ENCODE measurements around the gene FEM1A. TPM values are rescaled to one million over a fixed set of nuclear protein-coding genes. Genes with fewer than 3 reads are reported as not detected.
"Not testable (repeated sequence)": the region's sequence is repeated elsewhere in the genome, so short reads cannot be mapped to it uniquely, and the experiment has no call there.

FEM1A gene
- total and polyA plus RNA-seq, 9 donors, result 1.8 to 17.6 (median 3.5) TPM

DNA sequence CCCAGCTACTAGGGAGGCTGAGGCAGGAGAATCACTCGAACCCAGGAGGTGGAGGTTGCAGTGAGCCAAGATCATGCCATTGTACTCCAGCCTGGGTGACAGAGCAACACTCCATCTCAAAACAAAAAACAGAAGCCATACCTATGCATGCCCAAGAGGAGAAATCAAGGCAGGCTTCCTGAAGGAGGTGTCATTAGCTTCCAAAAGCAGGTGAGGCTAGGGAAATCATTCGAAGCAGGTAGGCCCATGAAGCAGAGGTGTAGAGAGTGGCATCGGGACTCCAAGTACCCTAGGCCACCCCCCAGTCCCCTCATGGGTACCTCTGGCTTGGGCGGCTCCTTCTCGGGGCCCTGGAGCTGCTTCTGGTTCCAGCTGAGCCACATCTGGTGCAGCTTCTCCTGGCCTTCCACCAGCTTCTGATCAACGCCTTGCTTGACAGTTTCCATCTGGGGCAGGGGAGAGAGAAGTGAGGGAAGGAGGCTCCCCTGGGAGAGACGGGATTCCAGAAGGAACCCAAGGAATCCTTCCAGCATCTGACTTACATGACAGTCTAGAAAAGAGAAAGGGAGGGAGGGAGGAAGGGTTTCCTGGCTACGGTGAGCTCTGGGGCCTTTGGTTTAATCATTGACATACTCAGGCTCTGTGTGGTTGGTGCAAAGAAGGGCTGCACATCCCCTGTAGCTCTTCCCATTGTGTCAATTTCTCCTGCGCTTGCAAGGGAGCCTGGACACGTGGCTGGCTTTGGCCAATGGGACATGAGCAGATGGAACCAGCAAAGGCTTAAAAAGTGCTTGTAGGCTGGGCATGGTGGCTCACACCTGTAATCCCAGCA lies 53.0 kb downstream of the FEM1A start:
- DNase-seq, result peak; percentile 62
- Histone ChIP-seq H3K9me3 (replicated peaks; ENCODE audit: control insufficient read depth, low read depth, low read length) (no peaks in the 10 kb centered on the region), H3K27me3 (ENCODE audit: control insufficient read depth, insufficient read depth, low read length) (no peaks in the 10 kb centered on the region), H3K36me3 (ENCODE audit: control insufficient read depth, insufficient read depth, low read length) (peaks cover 60% of the 10 kb centered on the region), H3K4me3 (ENCODE audit: low read length) (no peak overlapping the region), H3K4me1 (ENCODE audit: control insufficient read depth, insufficient read depth, low read length) (no peaks in the 10 kb centered on the region), H3K27ac (ENCODE audit: low read length) (no peak overlapping the region)
- WGBS (ENCODE audit: insufficient coverage), result 86% methylated on average over 4 of the region's 10 CpGs

- H3K4me3 ChIP-seq (ENCODE audit: low read length); H3K27ac ChIP-seq (ENCODE audit: low read length); H3K9me3 ChIP-seq (replicated peaks; ENCODE audit: control insufficient read depth, low read depth, low read length); H3K27me3 ChIP-seq (ENCODE audit: control insufficient read depth, insufficient read depth, low read length); H3K4me1 ChIP-seq (ENCODE audit: control insufficient read depth, insufficient read depth, low read length); DNase-seq: not testable (repeated sequence)
- H3K36me3 ChIP-seq (ENCODE audit: control insufficient read depth, insufficient read depth, low read length), result peaks cover 59% of the 10 kb centered on the region
- 94% methylated on average over 5 of the region's 9 CpGs for WGBS (ENCODE audit: insufficient coverage)
These were observed 54.4 kb downstream of the FEM1A start for GRCh38 chr19:4845975-4846374.

DNA sequence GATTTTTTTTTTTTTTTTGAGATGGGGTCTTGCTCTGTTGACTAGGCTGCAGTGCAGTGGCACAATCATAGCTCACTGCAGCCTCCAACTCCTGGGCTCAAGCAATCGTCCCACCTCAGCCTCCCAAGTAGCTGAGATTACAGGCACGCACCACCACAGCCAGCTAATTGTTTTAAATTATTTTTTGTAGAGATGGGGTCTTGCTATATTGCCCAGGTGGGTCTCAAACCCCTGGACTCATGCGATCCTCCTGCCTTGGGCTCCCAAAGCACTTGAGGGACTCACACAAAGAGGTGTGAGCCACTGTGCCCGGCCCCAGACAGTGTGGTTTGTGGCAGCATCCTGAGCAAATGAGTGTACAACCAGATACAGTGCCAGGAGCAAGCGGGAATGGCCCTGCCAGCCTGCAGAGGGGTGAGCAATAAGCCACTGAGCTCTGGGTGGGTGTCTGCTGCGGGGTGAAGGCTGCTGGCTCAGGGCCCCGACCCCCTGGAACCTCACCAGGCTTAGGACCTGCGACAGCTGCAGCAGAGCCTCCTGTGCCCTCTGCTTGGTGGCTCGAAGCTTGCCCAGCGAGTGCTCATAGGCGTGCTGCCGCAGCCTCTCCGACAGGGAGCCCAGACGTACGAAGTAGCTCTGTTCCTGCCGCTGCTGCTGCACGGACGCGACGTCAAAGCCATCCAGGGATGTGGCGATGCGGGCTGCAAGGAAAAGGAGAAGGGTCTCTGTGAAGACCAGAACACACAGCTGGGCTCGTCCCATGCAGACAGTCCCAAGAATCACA lies 55.8 kb downstream of the FEM1A start:
- no peaks in the 10 kb centered on the region for H3K4me1 ChIP-seq (ENCODE audit: control insufficient read depth, insufficient read depth, low read length)
- no peak overlapping the region for H3K4me3 ChIP-seq (ENCODE audit: low read length)
- H3K9me3 ChIP-seq (replicated peaks; ENCODE audit: control insufficient read depth, low read depth, low read length), result no peaks in the 10 kb centered on the region
- 95% methylated on average over 16 of the region's 23 CpGs for WGBS (ENCODE audit: insufficient coverage)
- no peak overlapping the region for H3K27ac ChIP-seq (ENCODE audit: low read length)
- DNase-seq, result no peak
- H3K36me3 ChIP-seq (ENCODE audit: control insufficient read depth, insufficient read depth, low read length), result peaks cover 61% of the 10 kb centered on the region
- no peaks in the 10 kb centered on the region for H3K27me3 ChIP-seq (ENCODE audit: control insufficient read depth, insufficient read depth, low read length)

GRCh38 chr19:4849019-4849418 lies 57.5 kb downstream of the FEM1A start:
- no peaks in the 10 kb centered on the region for H3K9me3 ChIP-seq (replicated peaks; ENCODE audit: control insufficient read depth, low read depth, low read length)
- WGBS (ENCODE audit: insufficient coverage), result 83% methylated on average over 2 of the region's 7 CpGs
- no peak overlapping the region for H3K4me3 ChIP-seq (ENCODE audit: low read length)
- no peaks in the 10 kb centered on the region for H3K27me3 ChIP-seq (ENCODE audit: control insufficient read depth, insufficient read depth, low read length)
- no peak for DNase-seq
- no peaks in the 10 kb centered on the region for H3K4me1 ChIP-seq (ENCODE audit: control insufficient read depth, insufficient read depth, low read length)
- no peak overlapping the region for H3K27ac ChIP-seq (ENCODE audit: low read length)
- peaks cover 58% of the 10 kb centered on the region for H3K36me3 ChIP-seq (ENCODE audit: control insufficient read depth, insufficient read depth, low read length)

Other genes with a start within 250 kb of the FEM1A start
- 15.6 TPM for gene SEMA6B, start 232.1 kb upstream of the FEM1A start, total RNA-seq
- 10 to 100 TPM; 37.4 to 63.2 (median 52.9) TPM for gene SEMA6B, start 232.1 kb upstream of the FEM1A start, polyA plus RNA-seq (ENCODE audit: insufficient read depth in 1 of 8, insufficient read length in 8 of 8, low replicate concordance in 1 of 8)
- 6.8 TPM for gene TNFAIP8L1, start 152.2 kb upstream of the FEM1A start, total RNA-seq
- 10 to 100 TPM in 7 of 8 donors, 1 to 10 TPM in 1; 10.0 to 15.5 (median 13.2) TPM for gene TNFAIP8L1, start 152.2 kb upstream of the FEM1A start, polyA plus RNA-seq (ENCODE audit: insufficient read depth in 1 of 8, insufficient read length in 8 of 8, low replicate concordance in 1 of 8)
- gene MYDGF, start 121.4 kb upstream of the FEM1A start, total RNA-seq, result 59.9 TPM
- gene MYDGF, start 121.4 kb upstream of the FEM1A start, polyA plus RNA-seq (ENCODE audit: insufficient read depth in 1 of 8, insufficient read length in 8 of 8, low replicate concordance in 1 of 8), result 100 to 1,000 TPM in 1 of 8 donors, 10 to 100 TPM in 7; 66.1 to 102 (median 77.1) TPM
- gene DPP9, start 67.9 kb upstream of the FEM1A start, total RNA-seq, result 13.3 TPM
- gene DPP9, start 67.9 kb upstream of the FEM1A start, polyA plus RNA-seq (ENCODE audit: insufficient read depth in 1 of 8, insufficient read length in 8 of 8, low replicate concordance in 1 of 8), result 10 to 100 TPM; 19.8 to 24.2 (median 22.7) TPM
- gene TICAM1, start 40.0 kb downstream of the FEM1A start, total RNA-seq, result 1.3 TPM
- gene TICAM1, start 40.0 kb downstream of the FEM1A start, polyA plus RNA-seq (ENCODE audit: insufficient read depth in 1 of 8, insufficient read length in 8 of 8, low replicate concordance in 1 of 8), result 1 to 10 TPM; 3.7 to 6.5 (median 5.3) TPM
- 26.8 TPM for gene PLIN3, start 75.9 kb downstream of the FEM1A start, total RNA-seq
- 10 to 100 TPM; 33.1 to 52.9 (median 45.7) TPM for gene PLIN3, start 75.9 kb downstream of the FEM1A start, polyA plus RNA-seq (ENCODE audit: insufficient read depth in 1 of 8, insufficient read length in 8 of 8, low replicate concordance in 1 of 8)
- gene ARRDC5, start 111.2 kb downstream of the FEM1A start, total RNA-seq, result 0.04 TPM
- under 1 TPM in 4 of 8 donors, not detected in 4; 0.06 to 0.16 (median 0.11) TPM for gene ARRDC5, start 111.2 kb downstream of the FEM1A start, polyA plus RNA-seq (ENCODE audit: insufficient read depth in 1 of 8, insufficient read length in 8 of 8, low replicate concordance in 1 of 8)
- gene UHRF1, start 117.8 kb downstream of the FEM1A start, total RNA-seq, result 19.2 TPM
- 10 to 100 TPM; 29.2 to 42.5 (median 33.0) TPM for gene UHRF1, start 117.8 kb downstream of the FEM1A start, polyA plus RNA-seq (ENCODE audit: insufficient read depth in 1 of 8, insufficient read length in 8 of 8, low replicate concordance in 1 of 8)
- 8.1 TPM for gene KDM4B, start 177.4 kb downstream of the FEM1A start, total RNA-seq
- 10 to 100 TPM; 15.8 to 22.3 (median 21.1) TPM for gene KDM4B, start 177.4 kb downstream of the FEM1A start, polyA plus RNA-seq (ENCODE audit: insufficient read depth in 1 of 8, insufficient read length in 8 of 8, low replicate concordance in 1 of 8)